ENCODE data around the gene FOXJ3.

Gene FOXJ3

DNA sequence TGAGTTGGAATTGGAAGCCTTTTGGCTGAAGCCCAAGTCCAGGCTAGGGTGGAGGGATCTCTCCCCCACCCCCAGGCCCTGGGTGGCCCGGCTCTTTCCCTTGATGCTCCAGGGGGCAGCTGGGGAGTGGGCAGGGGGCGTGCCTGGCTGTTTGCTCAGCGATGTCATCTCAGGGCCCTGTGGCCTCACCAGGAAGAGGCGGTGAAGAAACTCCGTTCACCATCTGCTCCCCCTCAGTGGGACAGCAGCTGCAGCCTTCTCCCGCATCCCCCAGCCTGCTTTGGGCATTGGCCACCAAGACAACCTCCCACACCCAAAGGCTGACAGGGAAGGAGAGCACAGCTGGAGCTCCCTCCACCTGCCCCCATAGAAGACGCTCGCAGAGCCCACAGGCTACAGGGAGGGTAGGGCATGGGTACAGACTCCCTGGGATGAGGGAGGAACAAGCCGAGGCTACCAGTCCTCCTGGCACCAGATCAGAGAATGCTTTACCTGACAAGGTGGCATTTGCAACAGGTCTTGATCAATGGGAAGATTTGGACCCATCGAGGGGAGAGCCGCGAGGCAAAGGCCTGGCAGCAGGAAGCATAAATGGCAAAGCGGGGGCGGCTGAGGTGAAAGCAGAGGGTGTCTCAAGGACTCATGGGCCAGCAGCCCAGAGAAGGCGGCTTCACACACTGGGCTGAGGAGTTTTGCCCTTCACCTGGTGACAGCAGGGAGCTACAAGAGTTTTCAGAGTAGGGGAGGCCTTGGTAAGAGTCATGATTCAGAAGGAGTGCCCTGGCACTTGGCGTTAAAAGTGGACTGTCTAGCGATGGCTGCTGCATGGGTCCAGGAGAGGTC lies 164.0 kb downstream of the FOXJ3 start:
- no peak overlapping the region for H3K4me3 ChIP-seq (replicated peaks in 1 of 2; ENCODE audit: low read depth in 2 of 2, low read length in 2 of 2)
- TF ChIP-seq, protein P1, sequence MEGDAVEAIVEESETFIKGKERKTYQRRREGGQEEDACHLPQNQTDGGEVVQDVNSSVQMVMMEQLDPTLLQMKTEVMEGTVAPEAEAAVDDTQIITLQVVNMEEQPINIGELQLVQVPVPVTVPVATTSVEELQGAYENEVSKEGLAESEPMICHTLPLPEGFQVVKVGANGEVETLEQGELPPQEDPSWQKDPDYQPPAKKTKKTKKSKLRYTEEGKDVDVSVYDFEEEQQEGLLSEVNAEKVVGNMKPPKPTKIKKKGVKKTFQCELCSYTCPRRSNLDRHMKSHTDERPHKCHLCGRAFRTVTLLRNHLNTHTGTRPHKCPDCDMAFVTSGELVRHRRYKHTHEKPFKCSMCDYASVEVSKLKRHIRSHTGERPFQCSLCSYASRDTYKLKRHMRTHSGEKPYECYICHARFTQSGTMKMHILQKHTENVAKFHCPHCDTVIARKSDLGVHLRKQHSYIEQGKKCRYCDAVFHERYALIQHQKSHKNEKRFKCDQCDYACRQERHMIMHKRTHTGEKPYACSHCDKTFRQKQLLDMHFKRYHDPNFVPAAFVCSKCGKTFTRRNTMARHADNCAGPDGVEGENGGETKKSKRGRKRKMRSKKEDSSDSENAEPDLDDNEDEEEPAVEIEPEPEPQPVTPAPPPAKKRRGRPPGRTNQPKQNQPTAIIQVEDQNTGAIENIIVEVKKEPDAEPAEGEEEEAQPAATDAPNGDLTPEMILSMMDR (IDR thresholded peaks at IDR 0.05; ENCODE audit: low read depth, low read length): no peak
- DNase-seq (ENCODE audit: low read depth in 2 of 2): no peak

DNA sequence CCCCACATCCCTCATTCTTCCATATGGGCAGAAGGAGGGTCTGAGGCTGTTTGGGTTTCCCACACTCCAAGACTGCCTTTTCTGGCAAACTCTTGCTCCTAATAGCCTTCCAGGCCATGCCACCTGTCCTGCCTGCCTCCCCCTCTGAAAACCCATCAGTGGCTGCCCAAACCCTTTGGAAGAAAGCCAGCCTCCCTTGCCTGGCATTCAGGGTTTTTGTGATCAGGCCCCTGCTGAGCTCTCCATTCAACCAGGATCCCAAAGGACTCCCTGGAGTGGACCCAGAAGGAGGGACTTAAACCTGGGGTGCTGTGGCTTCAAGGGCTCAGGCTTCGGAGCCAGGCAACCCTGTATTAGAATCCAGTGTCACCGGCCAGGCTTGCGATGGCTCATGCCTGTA lies 166.3 kb downstream of the FOXJ3 start:
- H3K4me3 ChIP-seq (replicated peaks in 1 of 2; ENCODE audit: low read depth in 2 of 2, low read length in 2 of 2): no peak overlapping the region
- no peak for DNase-seq (ENCODE audit: low read depth in 2 of 2)
- TF ChIP-seq, protein P1 (IDR thresholded peaks at IDR 0.05; ENCODE audit: low read depth, low read length): no peak

DNA sequence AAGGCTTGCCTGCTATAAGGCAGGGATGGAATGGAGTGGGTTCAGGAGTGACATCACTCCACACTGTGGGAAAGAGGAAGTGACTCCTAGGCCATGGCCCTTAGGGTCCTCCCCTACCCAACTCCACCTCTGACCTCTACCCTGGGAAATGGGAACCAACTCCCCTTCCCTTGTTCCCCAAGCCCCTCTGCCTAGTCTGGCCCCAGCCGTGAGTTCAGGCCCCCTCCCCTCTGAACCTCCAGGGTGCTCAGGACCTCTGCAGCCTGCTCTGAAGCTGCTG lies 166.7 kb downstream of the FOXJ3 start:
- TF ChIP-seq, protein P1 (IDR thresholded peaks at IDR 0.05; ENCODE audit: low read depth, low read length): no peak
- no peak for DNase-seq (ENCODE audit: low read depth in 2 of 2)
- no peak overlapping the region for H3K4me3 ChIP-seq (replicated peaks in 1 of 2; ENCODE audit: low read depth in 2 of 2, low read length in 2 of 2)

DNA sequence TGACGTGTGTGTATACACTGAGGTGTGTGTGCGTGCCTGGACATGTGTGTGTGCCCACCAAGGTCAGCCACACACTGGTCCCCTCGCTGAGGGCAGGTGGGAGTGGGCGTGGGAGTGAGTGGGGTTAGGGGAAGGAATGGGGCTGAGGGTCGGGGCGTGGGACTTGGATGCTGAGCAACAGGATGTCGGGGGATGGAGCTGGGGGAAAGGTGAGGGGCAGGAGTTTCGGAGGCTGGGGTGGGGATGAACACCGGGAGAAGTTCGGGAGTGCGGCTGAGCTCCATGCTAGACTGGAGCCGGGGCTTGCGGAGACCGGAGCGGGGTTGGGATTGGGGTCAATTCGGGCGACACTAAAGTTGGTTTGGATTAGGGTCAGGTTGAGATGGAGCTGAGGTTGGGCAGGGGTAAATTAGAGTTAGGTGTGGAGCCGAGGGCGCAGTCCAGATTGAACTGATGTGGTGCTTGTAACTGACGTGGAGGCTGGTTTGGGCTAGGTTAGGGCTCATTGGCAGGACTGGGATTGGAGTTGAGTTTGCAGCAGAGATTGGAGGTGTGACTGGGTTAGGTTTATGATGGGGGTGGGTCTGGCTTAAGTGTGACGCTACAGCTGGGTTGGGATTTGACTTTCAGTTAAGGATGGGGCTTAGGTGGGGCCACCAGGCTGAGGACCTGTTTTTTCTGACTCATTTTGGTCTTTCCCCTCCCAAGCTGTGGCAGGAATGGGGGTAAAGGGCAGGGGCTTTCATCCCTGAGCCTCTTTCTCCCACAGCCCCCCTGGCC lies 167.2 kb downstream of the FOXJ3 start:
- TF ChIP-seq, protein P1 (IDR thresholded peaks at IDR 0.05; ENCODE audit: low read depth, low read length): no peak
- DNase-seq (ENCODE audit: low read depth in 2 of 2): no peak
- H3K4me3 ChIP-seq (replicated peaks in 1 of 2; ENCODE audit: low read depth in 2 of 2, low read length in 2 of 2): no peak overlapping the region

DNA sequence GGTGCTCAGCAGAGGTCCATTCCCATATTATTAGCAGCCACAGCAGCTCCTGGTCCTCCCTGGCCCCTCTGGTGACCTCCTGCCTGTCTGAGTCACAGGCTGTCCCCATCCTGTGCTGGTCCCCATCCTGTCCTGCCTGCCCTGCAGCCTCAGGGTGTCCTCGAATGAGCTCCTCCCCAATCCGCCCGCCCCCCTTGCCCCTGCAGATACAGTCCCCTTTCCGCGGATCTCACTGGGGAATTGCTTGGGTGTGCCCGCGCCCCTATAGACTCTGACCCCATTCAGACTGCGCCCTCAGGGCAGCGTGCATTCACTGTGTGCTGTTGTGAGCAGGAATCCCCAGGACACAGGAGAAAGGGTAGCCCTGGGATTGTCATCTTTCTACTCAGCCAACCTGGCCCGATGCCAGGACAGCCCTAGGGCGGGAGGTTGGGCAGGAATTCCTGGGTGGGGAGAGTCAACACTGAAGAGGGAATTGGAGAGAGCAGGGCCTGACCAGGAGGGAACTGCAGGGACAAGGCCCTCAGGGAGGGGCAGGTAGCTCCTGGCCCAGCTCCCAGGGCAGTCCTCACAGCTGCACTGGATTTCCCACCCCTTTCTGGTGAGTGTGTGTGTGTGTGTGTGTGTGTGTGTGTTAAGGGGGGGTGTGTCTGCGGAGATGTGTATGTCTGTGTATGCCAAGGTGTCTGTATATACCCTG lies 169.4 kb downstream of the FOXJ3 start:
- peak; percentile 55 to 57 for DNase-seq (ENCODE audit: low read depth in 2 of 2)
- TF ChIP-seq, protein P1 (IDR thresholded peaks at IDR 0.05; ENCODE audit: low read depth, low read length): no peak
- no peak overlapping the region for H3K4me3 ChIP-seq (replicated peaks in 1 of 2; ENCODE audit: low read depth in 2 of 2, low read length in 2 of 2)

DNA sequence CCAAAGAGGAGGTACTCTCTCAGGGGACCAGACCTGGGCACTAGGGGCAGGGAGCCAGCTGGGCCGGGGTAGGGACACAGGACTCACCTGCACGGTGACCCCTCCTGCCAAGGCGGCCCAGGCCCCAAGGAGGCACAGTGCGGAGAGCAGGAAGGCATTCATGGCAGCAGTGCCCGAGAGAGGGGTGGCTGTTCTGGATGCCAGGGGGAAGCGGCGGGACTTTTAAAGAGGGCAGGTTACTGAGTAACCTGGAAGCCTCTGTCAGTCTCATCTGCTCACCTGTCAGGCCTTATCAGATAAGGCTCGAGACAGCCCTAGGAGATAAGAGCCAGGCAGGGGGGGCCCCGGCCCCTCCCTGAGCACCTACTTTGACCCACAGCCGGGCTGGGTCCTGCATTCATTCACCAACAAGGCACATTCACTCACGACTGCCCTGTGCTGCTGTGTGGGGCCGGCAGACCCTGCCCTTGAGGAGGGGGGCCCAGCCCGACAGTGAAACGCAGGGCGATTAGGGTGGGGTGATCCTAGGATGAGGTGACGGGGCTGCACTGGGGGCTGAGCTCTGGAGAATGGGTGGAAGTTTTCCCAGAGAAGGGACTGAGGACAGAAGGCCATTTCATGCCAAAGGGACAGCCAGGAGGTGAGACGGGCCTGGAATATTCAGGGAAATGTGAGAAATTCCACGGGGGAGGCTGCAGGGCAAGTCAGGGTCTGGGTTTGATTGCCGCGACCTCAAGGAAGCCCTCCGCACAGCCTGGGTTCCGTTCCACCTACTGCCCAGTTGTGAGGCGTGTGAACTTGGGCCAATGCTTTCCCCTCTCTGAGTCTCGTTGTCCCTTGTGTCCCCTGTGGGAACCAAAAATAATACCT lies 170.2 kb downstream of the FOXJ3 start, which contains the start of gene GUCA2A:
Gene GUCA2A (minus strand): TSS at position 195 of the 870 bp plus-strand sequence. CDS start 33 bp downstream, at position 162.
- TF ChIP-seq, protein P1 (IDR thresholded peaks at IDR 0.05; ENCODE audit: low read depth, low read length): no peak
- no peak within 1 kb of the TSS for H3K4me3 ChIP-seq (replicated peaks in 1 of 2; ENCODE audit: low read depth in 2 of 2, low read length in 2 of 2)
- DNase-seq (ENCODE audit: low read depth in 2 of 2): no peak
